Lower lobe of right lung (tissue), 2 donors: ENCODE data around the gene RAD51B. TPM values are rescaled to one million over a fixed set of nuclear protein-coding genes. Genes with fewer than 3 reads are reported as not detected.
A peak's percentile ranks its signal among the peaks of the same experiment; 100 is the strongest.

Source experiments
- ATAC-seq, 2 donors: fragments of 200-7000 bp; cut with Tn5 transposase; one replicate each; pipeline ENCODE4 v1.9.1; 2020 to 2022; ENCODE audit warnings: mild to moderate bottlenecking in 2 of 2, moderate library complexity in 2 of 2
- DNase-seq: peaks from one replicate; pipeline ENCODE4 v3.0.0-alpha.2; 2020
- H3K27ac ChIP-seq: fragments of 200-600 bp; one replicate; pipeline ENCODE4 v1.8.0; 2022
- H3K27me3 ChIP-seq: fragments of 200-600 bp; one replicate; pipeline ENCODE4 v1.8.0; 2022; ENCODE audit warnings: low read depth
- H3K36me3 ChIP-seq: fragments of 200-600 bp; one replicate; pipeline ENCODE4 v1.8.0; 2022; ENCODE audit warnings: mild to moderate bottlenecking
- H3K4me1 ChIP-seq: fragments of 200-600 bp; one replicate; pipeline ENCODE4 v1.8.0; 2022
- H3K4me3 ChIP-seq: fragments of 200-600 bp; one replicate; pipeline ENCODE4 v1.8.0; 2022; ENCODE audit warnings: mild to moderate bottlenecking
- H3K9me3 ChIP-seq: fragments of 200-600 bp; one replicate; pipeline ENCODE4 v1.8.0; 2022
- intact Hi-C: fragments of 100-400 bp; cut with DNase I; formaldehyde crosslinking; loops from one replicate; pipeline ENCODE4 v1.11.0; 2022
- total RNA-seq: library from RNA; stranded (reverse); fragmentation: NEBNext Ultra II Directional; extraction: Animal tissue kit (Norgen Biotek cat#: 25700); gene quantifications from one replicate; pipeline ENCODE4 v1.2.1, GENCODE V29; 2021
- TF ChIP-seq, protein P1 (sequence below): fragments of 200-600 bp; IDR thresholded peaks from one replicate; pipeline ENCODE4 v1.8.0; 2022; ENCODE audit warnings: antibody characterized with exemption, mild to moderate bottlenecking
- donor health status: DM: no; HTN: yes; CAD: no; lungs with severe emphysema.

Gene RAD51B
- total RNA-seq, 1 donor from 2014 or later: 22.2 TPM

DNA sequence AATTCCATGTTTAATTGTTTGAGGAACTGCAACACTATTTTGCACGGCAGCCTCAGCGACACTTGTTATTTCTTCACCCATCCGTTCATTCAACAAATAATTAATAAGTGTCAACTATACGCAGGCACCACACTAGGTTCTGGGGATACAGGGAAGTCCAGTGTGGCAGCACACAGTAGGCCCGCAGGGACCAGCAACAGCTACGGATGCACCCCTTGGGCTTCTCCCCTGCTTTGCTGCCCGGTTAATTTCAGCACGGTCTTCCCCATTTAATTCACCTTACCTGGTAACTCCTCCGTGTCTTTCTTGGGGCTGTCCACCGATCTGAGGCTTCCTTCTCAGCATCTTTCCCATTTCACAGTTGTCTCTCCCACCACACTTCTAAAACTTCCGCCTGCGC, 925.0 kb downstream of the RAD51B start:
- DNase-seq (no peak), ATAC-seq (no peak)
- H3K27ac ChIP-seq: no peak overlapping the region
- no peaks in the 10 kb centered on the region for H3K9me3 ChIP-seq
- intact Hi-C loops: no loop called here
- H3K4me1 ChIP-seq: no peaks in the 10 kb centered on the region
- H3K27me3 ChIP-seq: no peaks in the 10 kb centered on the region
- TF ChIP-seq, protein P1, sequence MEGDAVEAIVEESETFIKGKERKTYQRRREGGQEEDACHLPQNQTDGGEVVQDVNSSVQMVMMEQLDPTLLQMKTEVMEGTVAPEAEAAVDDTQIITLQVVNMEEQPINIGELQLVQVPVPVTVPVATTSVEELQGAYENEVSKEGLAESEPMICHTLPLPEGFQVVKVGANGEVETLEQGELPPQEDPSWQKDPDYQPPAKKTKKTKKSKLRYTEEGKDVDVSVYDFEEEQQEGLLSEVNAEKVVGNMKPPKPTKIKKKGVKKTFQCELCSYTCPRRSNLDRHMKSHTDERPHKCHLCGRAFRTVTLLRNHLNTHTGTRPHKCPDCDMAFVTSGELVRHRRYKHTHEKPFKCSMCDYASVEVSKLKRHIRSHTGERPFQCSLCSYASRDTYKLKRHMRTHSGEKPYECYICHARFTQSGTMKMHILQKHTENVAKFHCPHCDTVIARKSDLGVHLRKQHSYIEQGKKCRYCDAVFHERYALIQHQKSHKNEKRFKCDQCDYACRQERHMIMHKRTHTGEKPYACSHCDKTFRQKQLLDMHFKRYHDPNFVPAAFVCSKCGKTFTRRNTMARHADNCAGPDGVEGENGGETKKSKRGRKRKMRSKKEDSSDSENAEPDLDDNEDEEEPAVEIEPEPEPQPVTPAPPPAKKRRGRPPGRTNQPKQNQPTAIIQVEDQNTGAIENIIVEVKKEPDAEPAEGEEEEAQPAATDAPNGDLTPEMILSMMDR: no peak
- H3K36me3 ChIP-seq: no peaks in the 10 kb centered on the region
- no peak overlapping the region for H3K4me3 ChIP-seq

DNA sequence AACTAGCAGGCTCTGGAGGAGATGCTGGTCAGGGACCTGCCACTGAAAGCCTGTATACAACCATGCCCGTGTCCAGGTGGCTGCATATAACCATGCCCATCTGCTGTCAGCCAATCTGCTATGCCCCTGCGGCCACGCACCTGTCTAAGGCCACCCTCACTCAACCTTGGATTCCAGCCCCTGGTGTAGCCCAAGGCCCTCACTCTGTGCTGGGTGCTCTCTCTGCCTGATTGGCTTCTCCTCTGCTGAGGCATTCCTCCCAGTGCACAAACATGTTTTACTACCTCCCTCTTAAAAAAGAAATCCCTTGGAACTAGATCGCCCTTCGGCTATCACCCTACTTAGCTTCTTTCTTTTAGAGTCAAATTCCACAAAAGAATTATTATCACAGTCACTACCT, 927.8 kb downstream of the RAD51B start:
- TF ChIP-seq, protein P1: no peak
- DNase-seq (no peak), ATAC-seq (peak in 1 of 2 donors; percentile 18)
- intact Hi-C loops: no loop called here
- H3K4me1 ChIP-seq: peaks cover 9% of the 10 kb centered on the region
- no peak overlapping the region for H3K27ac ChIP-seq
- H3K9me3 ChIP-seq: no peaks in the 10 kb centered on the region
- no peaks in the 10 kb centered on the region for H3K36me3 ChIP-seq
- H3K27me3 ChIP-seq: no peaks in the 10 kb centered on the region
- H3K4me3 ChIP-seq: no peak overlapping the region

DNA sequence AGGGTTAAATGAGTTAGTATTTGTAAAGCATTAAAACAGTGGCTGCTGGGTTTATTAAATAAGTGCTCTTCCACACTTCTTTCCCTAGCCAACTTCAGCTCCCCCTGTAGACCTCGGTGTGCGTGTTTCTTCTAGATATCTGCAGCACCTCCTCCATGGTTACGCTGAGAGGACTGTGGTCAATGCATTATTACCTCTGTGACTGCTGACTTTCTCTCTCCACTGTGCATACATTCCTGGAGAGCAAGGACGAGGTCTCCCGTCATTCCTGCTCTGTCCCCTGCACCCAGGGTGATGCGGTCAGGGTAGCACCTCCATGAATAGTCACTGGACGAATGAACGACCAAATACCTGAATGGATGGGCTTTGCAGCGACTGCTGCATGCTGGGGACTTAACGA, 928.7 kb downstream of the RAD51B start:
- Histone ChIP-seq H3K36me3 (no peaks in the 10 kb centered on the region), H3K27me3 (no peaks in the 10 kb centered on the region), H3K9me3 (no peaks in the 10 kb centered on the region), H3K27ac (no peak overlapping the region), H3K4me3 (no peak overlapping the region), H3K4me1 (peaks cover 9% of the 10 kb centered on the region)
- no peak for DNase-seq
- TF ChIP-seq, protein P1: no peak
- intact Hi-C loops: no loop called here
- ATAC-seq: no peak

DNA sequence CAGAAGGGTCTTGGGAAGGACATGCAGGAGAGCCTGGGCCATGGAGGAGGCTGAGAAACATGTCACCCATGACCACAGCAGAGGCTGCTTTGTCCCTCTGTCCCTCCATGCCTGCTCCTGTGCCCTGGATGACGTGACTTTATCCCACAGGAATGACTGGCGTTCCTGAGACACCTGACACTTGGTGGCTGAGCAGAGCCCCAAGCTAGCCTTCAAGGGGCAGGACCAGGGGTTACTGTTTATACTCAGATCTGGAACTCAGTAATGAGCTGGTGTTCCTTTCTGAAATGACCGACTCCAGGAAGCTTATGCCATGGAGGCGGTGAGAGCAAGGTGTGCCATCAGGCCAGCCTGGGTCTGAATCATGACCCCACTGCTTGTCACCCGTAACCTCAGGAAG, 929.1 kb downstream of the RAD51B start:
- TF ChIP-seq, protein P1: no peak
- no peak for DNase-seq
- no peaks in the 10 kb centered on the region for H3K9me3 ChIP-seq
- no peaks in the 10 kb centered on the region for H3K36me3 ChIP-seq
- H3K4me3 ChIP-seq: no peak overlapping the region
- peaks cover 9% of the 10 kb centered on the region for H3K4me1 ChIP-seq
- no peaks in the 10 kb centered on the region for H3K27me3 ChIP-seq
- intact Hi-C loops: no loop called here
- no peak overlapping the region for H3K27ac ChIP-seq
- ATAC-seq: peak in 1 of 2 donors; percentile 32

DNA sequence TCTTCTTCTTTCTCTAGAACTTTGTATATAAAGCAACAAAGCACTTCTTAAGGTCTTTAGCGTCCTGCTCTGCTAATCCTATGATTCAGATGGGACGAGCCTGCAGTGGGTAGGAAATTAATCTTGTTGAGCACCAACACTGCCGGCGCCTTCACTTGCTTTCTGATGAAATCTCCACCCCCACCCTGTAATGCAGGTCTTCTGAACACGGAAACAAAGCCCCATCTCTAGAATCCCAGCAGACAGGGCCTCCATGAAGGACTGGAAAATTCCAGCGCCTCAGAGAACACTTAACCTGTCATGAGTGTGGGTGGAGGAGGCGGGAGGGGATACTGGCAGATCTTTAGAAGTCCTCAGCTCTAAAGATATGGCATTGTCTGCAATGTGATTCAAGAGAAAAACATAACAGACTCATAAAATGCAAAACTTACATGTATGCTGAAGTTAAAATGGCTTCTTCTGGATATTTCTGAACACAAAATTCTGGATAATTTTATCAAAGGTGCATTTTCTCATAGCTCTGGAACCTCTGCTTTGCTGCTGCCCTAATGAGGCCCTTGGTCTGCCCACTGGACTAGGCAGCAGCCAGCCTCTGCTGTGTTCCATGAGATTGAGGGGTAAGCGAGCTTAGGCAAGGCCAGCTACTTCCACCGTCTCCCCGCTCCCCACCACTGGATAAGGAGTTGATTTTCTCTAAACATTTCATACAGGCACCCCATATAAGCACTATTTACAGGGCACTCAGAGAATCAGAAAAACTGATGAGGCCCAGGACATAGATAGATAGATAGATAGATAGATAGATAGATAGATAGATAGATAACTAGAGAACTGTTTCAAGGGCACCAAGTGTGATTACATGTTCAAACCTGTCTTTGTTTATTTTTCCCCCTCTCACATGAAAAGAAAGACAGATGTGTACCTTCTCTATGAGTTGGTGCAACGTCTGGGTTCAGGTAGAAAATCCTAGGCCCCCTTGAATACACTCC, 930.2 kb downstream of the RAD51B start:
- peaks cover 9% of the 10 kb centered on the region for H3K4me1 ChIP-seq
- no peak overlapping the region for H3K4me3 ChIP-seq
- ATAC-seq (peak; percentile 82), DNase-seq (no peak)
- H3K9me3 ChIP-seq: no peaks in the 10 kb centered on the region
- H3K36me3 ChIP-seq: no peaks in the 10 kb centered on the region
- intact Hi-C loops: no loop called here
- H3K27me3 ChIP-seq: no peaks in the 10 kb centered on the region
- TF ChIP-seq, protein P1: no peak
- no peak overlapping the region for H3K27ac ChIP-seq
